ENCODE data around the gene COX6A2. TPM values are rescaled to one million over a fixed set of nuclear protein-coding genes. Genes with fewer than 3 reads are reported as not detected.
A peak's percentile ranks its signal among the peaks of the same experiment; 100 is the strongest.

Gene COX6A2
- total and polyA plus RNA-seq, 2 experiments from 2014 or later = 40.7 to 166 TPM

DNA sequence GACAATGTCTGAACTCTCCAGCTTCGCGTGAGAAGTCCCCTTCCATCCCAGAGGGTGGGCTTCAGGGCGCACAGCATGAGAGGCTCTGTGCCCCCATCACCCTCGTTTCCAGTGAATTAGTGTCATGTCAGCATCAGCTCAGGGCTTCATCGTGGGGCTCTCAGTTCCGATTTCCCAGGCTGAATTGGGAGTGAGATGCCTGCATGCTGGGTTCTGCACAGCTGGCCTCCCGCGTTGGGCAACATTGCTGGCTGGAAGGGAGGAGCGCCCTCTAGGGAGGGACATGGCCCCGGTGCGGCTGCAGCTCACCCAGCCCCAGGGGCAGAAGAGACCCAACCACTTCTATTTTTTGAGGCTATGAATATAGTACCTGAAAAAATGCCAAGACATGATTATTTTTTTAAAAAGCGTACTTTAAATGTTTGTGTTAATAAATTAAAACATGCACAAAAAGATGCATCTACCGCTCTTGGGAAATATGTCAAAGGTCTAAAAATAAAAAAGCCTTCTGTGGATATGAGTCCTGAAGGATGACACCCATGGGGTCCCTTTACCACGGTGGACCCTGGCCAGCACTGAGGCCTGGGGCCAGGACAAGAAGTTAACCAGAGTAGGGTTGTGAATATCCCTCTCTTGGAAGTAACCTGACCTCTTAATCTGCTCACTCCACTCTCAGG lies 45.5 kb downstream of the COX6A2 start:
- Histone ChIP-seq H3K27me3 (no peaks in the 10 kb centered on the region), H3K4me1 (ENCODE audit: low read depth) (no peaks in the 10 kb centered on the region), H3K4me3 (no peak overlapping the region), H3K27ac (no peak overlapping the region), H3K36me3 (no peaks in the 10 kb centered on the region), H3K9me3 (ENCODE audit: low read depth) (no peaks in the 10 kb centered on the region)
- peak; percentile 79 to 81 for DNase-seq (ENCODE audit: low read depth in 1 of 2, low spot score in 1 of 2)
- TF ChIP-seq, protein P1, sequence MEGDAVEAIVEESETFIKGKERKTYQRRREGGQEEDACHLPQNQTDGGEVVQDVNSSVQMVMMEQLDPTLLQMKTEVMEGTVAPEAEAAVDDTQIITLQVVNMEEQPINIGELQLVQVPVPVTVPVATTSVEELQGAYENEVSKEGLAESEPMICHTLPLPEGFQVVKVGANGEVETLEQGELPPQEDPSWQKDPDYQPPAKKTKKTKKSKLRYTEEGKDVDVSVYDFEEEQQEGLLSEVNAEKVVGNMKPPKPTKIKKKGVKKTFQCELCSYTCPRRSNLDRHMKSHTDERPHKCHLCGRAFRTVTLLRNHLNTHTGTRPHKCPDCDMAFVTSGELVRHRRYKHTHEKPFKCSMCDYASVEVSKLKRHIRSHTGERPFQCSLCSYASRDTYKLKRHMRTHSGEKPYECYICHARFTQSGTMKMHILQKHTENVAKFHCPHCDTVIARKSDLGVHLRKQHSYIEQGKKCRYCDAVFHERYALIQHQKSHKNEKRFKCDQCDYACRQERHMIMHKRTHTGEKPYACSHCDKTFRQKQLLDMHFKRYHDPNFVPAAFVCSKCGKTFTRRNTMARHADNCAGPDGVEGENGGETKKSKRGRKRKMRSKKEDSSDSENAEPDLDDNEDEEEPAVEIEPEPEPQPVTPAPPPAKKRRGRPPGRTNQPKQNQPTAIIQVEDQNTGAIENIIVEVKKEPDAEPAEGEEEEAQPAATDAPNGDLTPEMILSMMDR (IDR thresholded peaks at IDR 0.05; ENCODE audit: low read depth, low read length) = peak; percentile 89

DNA sequence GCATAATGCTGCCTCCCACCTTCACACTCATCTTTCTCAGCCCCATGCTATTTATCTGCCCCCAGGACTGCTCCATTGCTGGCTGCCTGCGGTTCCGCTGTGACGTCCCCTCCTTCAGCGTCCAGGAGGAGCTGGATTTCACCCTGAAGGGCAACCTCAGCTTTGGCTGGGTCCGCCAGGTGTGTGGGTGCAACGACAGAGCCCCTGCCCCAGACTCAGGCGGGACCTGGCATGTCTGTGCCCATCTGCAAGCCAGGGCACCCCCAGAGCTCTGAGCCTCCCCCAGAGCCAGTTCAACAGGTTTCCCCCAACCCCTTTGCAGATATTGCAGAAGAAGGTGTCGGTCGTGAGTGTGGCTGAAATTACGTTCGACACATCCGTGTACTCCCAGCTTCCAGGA lies 48.0 kb downstream of the COX6A2 start:
- TF ChIP-seq, protein P1 (IDR thresholded peaks at IDR 0.05; ENCODE audit: low read depth, low read length) = no peak

More for the DNA sequence above, 48.0 kb downstream of the COX6A2 start:
- H3K9me3 ChIP-seq (ENCODE audit: low read depth) = no peaks in the 10 kb centered on the region
- H3K27ac ChIP-seq = no peak overlapping the region
- H3K4me3 ChIP-seq = no peak overlapping the region
- no peak for DNase-seq (ENCODE audit: low read depth in 1 of 2, low spot score in 1 of 2)
- no peaks in the 10 kb centered on the region for H3K36me3 ChIP-seq
- peaks cover 5% of the 10 kb centered on the region for H3K27me3 ChIP-seq
- H3K4me1 ChIP-seq (ENCODE audit: low read depth) = no peaks in the 10 kb centered on the region

Other genes with a start within 250 kb of the COX6A2 start
- gene FUS, start 248.2 kb downstream of the COX6A2 start, total RNA-seq = 40.6 and 54.4 TPM in 2 replicates
- gene FUS, start 248.2 kb downstream of the COX6A2 start, polyA plus RNA-seq = 386 and 618 TPM in 2 replicates
- gene PYCARD, start 225.6 kb downstream of the COX6A2 start, total RNA-seq = 1.4 and 2.7 TPM in 2 replicates
- gene PYCARD, start 225.6 kb downstream of the COX6A2 start, polyA plus RNA-seq = 2.3 and 5.2 TPM in 2 replicates
- 0.21 and 0.51 TPM in 2 replicates for gene TRIM72, start 214.2 kb downstream of the COX6A2 start, total RNA-seq
- gene TRIM72, start 214.2 kb downstream of the COX6A2 start, polyA plus RNA-seq = not detected in 2 replicates
- not detected in 2 replicates for gene PYDC1, start 211.2 kb downstream of the COX6A2 start, total RNA-seq
- 0.30 TPM in 1 of 2 replicates, not detected in the other for gene PYDC1, start 211.2 kb downstream of the COX6A2 start, polyA plus RNA-seq
- gene ITGAM, start 168.4 kb downstream of the COX6A2 start, total RNA-seq = 0.07 TPM in 1 of 2 replicates, not detected in the other
- gene ITGAM, start 168.4 kb downstream of the COX6A2 start, polyA plus RNA-seq = not detected in 2 replicates
- 0.53 and 0.69 TPM in 2 replicates for gene ITGAX, start 73.2 kb downstream of the COX6A2 start, total RNA-seq
- not detected in 2 replicates for gene ITGAX, start 73.2 kb downstream of the COX6A2 start, polyA plus RNA-seq
- not detected in 2 replicates for gene ITGAD, start 35.0 kb downstream of the COX6A2 start, total RNA-seq
- gene ITGAD, start 35.0 kb downstream of the COX6A2 start, polyA plus RNA-seq = 0.31 TPM in 1 of 2 replicates, not detected in the other
- gene ZNF843, start 14.4 kb upstream of the COX6A2 start, total RNA-seq = 10.3 and 14.0 TPM in 2 replicates
- gene ZNF843, start 14.4 kb upstream of the COX6A2 start, polyA plus RNA-seq = 4.1 and 4.3 TPM in 2 replicates
- gene ARMC5, start 31.1 kb upstream of the COX6A2 start, total RNA-seq = 19.7 and 21.7 TPM in 2 replicates
- 26.0 and 28.7 TPM in 2 replicates for gene ARMC5, start 31.1 kb upstream of the COX6A2 start, polyA plus RNA-seq
- gene TGFB1I1, start 43.8 kb upstream of the COX6A2 start, total RNA-seq = 39.1 and 42.4 TPM in 2 replicates
- gene TGFB1I1, start 43.8 kb upstream of the COX6A2 start, polyA plus RNA-seq = 54.0 and 55.8 TPM in 2 replicates
- gene SLC5A2, start 54.8 kb upstream of the COX6A2 start, total RNA-seq = 0.36 TPM in 1 of 2 replicates, not detected in the other
- 3.4 and 4.9 TPM in 2 replicates for gene SLC5A2, start 54.8 kb upstream of the COX6A2 start, polyA plus RNA-seq
- 112 and 113 TPM in 2 replicates for gene RUSF1, start 80.0 kb upstream of the COX6A2 start, total RNA-seq
- 54.0 and 58.5 TPM in 2 replicates for gene RUSF1, start 80.0 kb upstream of the COX6A2 start, polyA plus RNA-seq
- gene AHSP, start 99.5 kb upstream of the COX6A2 start, total RNA-seq = not detected in 2 replicates
- gene AHSP, start 99.5 kb upstream of the COX6A2 start, polyA plus RNA-seq = not detected in 2 replicates

All from cardiac muscle cell (in vitro differentiated cells and primary cell).